Activated CD4-positive, alpha-beta memory T cell treated with anti-CD3 and anti-CD28 coated beads, Interleukin-2, amount 10 ng/mL, durations not matched to agents 7 days and 5 days (primary cell): ENCODE results near the gene DAAM2. TPM values are rescaled to one million over a fixed set of nuclear protein-coding genes. Genes with fewer than 3 reads are reported as not detected.

Source experiments
- CTCF ChIA-PET: fragments of 350-600 bp; sonication (Branson Sonifier 250); formaldehyde crosslinking; loops from one replicate; lab custom pipeline; 2021; ENCODE audit warnings: antibody characterized with exemption, inconsistent platforms; lab: Charles Lee
- POLR2A ChIA-PET: fragments of 350-600 bp; sonication (Branson Sonifier 250); formaldehyde crosslinking; loops from one replicate; lab custom pipeline; 2021; ENCODE audit warnings: antibody characterized with exemption; lab: Charles Lee
- DNase-seq: peaks from one replicate; pipeline ENCODE4 v3.0.0-alpha.2; 2020
- H3K27ac Mint-ChIP-seq: one replicate; pipeline ENCODE4 v1.8.0; 2021; ENCODE audit warnings: mild to moderate bottlenecking, mixed read lengths
- H3K27me3 Mint-ChIP-seq: one replicate; pipeline ENCODE4 v1.8.0; 2021; ENCODE audit warnings: mixed read lengths
- H3K36me3 Mint-ChIP-seq: one replicate; pipeline ENCODE4 v1.8.0; 2021; ENCODE audit warnings: low read depth, mixed read lengths
- H3K4me1 Mint-ChIP-seq: one replicate; pipeline ENCODE4 v1.8.0; 2021; ENCODE audit warnings: mixed read lengths
- H3K4me3 Mint-ChIP-seq: one replicate; pipeline ENCODE4 v1.8.0; 2021; ENCODE audit warnings: mild to moderate bottlenecking, mixed read lengths
- H3K9me3 Mint-ChIP-seq: one replicate; pipeline ENCODE4 v1.8.0; 2021; ENCODE audit warnings: mixed read lengths
- total RNA-seq, 2 experiments: library from RNA; stranded (reverse); gene quantifications; one replicate each; pipeline ENCODE4 v1.2.3, GENCODE V29; 2021

Gene DAAM2
- total RNA-seq, 2 experiments from 2014 or later, result not detected

DNA sequence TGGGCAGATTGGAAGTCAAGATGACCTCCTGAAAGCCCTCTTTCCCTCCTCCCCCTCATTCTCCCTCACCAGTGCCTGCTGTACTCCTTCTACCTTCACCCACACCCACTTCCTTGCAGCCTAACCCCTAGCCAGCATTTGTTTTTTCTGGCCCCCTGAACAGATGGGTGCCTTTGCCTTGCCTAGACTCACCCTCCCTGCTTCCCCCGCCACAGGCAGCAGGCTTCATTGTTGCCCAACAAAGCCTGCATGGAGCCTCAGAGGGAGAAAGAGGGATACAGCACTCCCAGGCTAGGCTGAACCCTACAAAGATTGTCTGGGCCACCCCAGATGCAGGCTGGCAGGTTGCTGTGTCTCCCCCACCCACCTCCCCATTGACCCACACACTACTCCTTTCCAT lies 139.4 kb downstream of the DAAM2 start:
- no peaks in the 10 kb centered on the region for H3K4me1 Mint-ChIP-seq
- H3K4me3 Mint-ChIP-seq, result no peak overlapping the region
- ChIA-PET POLR2A (no interaction called here), CTCF (no interaction called here)
- H3K27me3 Mint-ChIP-seq, result peaks cover 14% of the 10 kb centered on the region
- H3K36me3 Mint-ChIP-seq, result no peaks in the 10 kb centered on the region
- no peak for DNase-seq
- H3K27ac Mint-ChIP-seq, result no peak overlapping the region
- no peaks in the 10 kb centered on the region for H3K9me3 Mint-ChIP-seq

DNA sequence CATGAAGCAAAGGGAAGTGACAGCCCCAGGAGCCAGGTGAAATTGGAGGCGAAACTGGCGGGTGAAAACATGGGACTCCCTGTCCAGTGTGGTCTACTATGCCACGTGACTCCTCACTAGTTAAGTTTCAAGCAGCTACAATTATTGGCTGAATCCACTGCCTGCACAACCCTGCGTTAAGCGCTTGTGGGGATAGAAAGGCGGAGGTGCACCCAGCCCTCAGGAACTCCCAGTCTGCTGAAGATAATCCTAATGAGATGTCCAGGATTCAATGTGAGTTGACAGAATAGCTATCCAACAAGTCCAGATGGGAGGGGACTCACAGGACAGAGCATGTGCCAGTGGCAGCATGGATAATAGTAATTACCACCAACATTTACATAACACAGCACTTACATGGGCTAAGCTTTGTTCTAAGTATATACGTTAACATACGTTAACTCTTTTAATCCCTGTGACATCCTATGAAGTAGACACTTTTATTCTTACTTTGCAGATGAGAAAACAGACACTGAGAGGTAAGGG lies 140.3 kb downstream of the DAAM2 start:
- Mint-ChIP-seq H3K9me3 (no peaks in the 10 kb centered on the region), H3K36me3 (no peaks in the 10 kb centered on the region), H3K27ac (no peak overlapping the region), H3K27me3 (peaks cover 14% of the 10 kb centered on the region), H3K4me3 (no peak overlapping the region), H3K4me1 (no peaks in the 10 kb centered on the region)
- CTCF ChIA-PET, result no interaction called here
- DNase-seq, result no peak
- POLR2A ChIA-PET, result no interaction called here

DNA sequence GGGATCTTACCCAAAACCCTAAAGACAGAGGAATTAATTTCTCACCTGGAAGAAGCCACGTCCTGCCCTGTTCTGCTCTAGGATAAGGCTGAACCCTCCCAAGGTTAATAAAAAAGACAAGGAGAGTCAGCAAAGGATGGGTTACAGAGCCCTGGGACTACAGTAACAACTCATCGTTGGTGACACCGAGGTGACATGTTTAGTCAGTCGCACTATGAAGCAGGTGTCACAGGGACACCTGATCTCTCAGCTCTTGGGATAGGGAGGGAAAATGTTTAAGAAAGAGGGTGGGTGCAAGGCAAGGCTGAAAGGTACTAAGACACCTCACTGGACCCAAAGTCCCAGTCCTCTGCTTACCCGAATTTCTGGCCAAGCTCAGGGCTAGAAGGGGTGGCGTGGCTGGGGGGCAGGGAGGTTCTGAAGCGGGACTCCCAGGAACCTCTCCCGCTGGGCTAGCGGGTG lies 141.5 kb downstream of the DAAM2 start:
- peaks cover 14% of the 10 kb centered on the region for H3K27me3 Mint-ChIP-seq
- H3K36me3 Mint-ChIP-seq, result no peaks in the 10 kb centered on the region
- no peak overlapping the region for H3K27ac Mint-ChIP-seq
- ChIA-PET CTCF (no interaction called here), POLR2A (no interaction called here)
- H3K9me3 Mint-ChIP-seq, result no peaks in the 10 kb centered on the region
- DNase-seq, result no peak
- no peaks in the 10 kb centered on the region for H3K4me1 Mint-ChIP-seq
- H3K4me3 Mint-ChIP-seq, result no peak overlapping the region

DNA sequence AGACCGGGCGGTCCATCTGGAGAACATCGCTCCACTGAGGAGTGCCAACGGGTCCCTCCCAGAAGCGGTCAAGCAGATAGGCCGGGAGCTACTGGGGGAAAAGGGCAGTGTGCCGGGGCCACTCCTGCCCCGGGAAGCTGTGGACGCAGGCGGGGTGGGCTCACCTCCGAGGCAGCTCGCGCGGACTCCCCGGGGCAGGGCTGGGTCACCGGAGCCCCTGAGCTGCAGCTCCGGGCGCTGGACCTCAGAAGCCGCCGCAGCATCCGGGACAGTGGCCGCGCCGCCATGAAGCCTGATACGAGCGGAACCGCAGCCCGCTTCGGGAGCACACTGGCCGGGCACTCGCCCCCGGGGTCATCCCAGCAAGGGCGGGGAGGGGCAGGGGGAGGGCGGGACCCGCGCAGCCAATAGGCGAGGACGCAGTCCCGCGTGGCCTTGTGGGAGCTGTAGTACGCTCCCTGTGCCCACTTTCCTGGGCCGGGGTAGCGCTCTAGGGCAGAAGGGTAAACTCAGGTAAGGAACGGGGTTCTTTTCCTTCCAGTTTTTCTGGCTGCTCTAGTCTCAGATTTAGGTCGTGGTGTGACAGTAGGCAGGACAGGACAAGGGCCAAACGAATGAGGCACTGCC lies 142.1 kb downstream of the DAAM2 start, which contains the start of gene MOCS1:
Gene MOCS1, minus strand, starts transcription at position 332 of the 627 bp plus-strand sequence. Its CDS starts 45 bp downstream, at position 287.
- H3K27ac Mint-ChIP-seq, result no peak within 1 kb of the TSS
- no peak for DNase-seq
- H3K4me3 Mint-ChIP-seq, result no peak within 1 kb of the TSS
- H3K9me3 Mint-ChIP-seq, result no peaks in the 10 kb centered on the region
- POLR2A ChIA-PET, result no interaction called here
- CTCF ChIA-PET, result no interaction called here
- H3K27me3 Mint-ChIP-seq, result peaks cover 14% of the 10 kb centered on the region
- no peaks in the 10 kb centered on the region for H3K36me3 Mint-ChIP-seq
- no peaks in the 10 kb centered on the region for H3K4me1 Mint-ChIP-seq

DNA sequence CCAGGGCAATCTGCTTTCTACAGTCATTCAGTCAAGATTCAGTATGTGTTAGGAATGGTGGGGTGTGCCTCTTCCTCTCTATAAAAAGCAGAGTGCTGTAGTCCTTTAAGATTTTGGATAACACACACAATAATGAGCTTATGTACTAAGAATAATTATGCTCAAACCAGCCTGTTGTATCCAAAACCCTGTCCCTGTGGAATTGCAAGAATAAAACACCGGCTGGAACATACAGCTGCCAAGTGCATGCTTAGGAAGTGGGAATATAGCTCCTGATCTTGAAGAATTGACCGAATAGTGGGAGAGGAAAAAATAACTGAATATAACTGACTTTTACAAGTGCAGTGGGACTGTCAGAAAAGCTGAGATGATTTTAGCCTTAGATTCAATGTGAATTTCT lies 143.1 kb downstream of the DAAM2 start:
- DNase-seq, result no peak
- Mint-ChIP-seq H3K27ac (no peak overlapping the region), H3K4me1 (no peaks in the 10 kb centered on the region), H3K4me3 (no peak overlapping the region), H3K27me3 (peaks cover 14% of the 10 kb centered on the region), H3K9me3 (no peaks in the 10 kb centered on the region), H3K36me3 (no peaks in the 10 kb centered on the region)
- POLR2A ChIA-PET, result interaction anchor here (0.6 kb wide), 1 partner anchor 17 kb away, joined by 4 read pairs; no protein-coding TSS in a partner anchor
- CTCF ChIA-PET, result interaction anchor here (1.1 kb wide), 1 partner anchor 70 kb away, joined by 3 read pairs; no protein-coding TSS in a partner anchor

DNA sequence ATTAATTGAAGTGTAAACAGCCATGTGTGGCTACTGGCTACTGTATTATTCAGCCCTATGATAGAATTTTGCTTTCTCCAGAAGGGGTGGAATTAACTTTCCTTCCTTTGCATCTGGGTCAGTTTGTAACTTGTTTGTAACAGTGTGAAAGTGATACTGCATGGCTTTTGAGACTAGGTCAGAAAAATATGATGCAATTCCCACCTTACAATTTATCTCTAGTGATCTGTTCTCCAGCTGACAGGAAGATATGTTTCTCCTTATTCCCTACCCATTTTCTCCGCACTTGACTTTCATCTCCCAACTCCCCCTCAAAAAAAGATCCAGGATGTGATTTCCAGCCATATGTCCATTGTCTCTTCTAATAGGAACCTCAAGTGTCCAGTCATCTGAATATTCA lies 144.7 kb downstream of the DAAM2 start:
- ChIA-PET CTCF (no interaction called here), POLR2A (no interaction called here)
- Mint-ChIP-seq H3K4me1 (no peaks in the 10 kb centered on the region), H3K9me3 (no peaks in the 10 kb centered on the region), H3K4me3 (no peak overlapping the region), H3K27ac (no peak overlapping the region), H3K36me3 (no peaks in the 10 kb centered on the region), H3K27me3 (peaks cover 14% of the 10 kb centered on the region)
- DNase-seq, result no peak

DNA sequence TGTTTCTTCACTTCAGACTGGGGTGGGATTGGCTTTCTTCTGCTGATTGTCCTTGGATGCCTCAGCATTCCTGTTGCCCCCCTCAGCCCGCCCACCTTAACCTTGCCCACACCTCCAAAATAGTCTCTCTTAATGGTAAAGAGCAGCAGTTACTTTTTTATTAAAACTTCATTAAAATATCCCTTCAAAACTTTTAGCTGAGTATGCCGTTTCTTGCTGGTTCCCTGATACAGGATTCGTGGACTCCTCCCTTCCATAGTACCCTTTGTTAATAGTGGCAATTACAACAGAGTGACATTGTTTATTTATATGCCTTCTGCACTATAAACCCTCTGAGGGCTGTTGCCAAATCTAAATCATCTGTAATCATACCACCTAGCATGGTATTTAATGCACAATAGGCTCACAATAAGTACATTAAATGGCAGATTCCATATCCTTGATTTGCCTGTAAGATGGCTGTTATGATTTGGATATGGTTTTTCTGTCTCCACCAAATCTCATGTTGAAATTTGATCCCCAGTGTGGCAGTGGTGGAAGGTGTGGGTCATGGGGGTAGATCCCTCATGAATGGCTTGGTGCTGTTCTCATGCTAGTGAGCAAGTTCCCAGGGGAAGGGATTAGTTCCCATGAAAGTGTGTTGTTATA lies 145.6 kb downstream of the DAAM2 start:
- Mint-ChIP-seq H3K4me3 (no peak overlapping the region), H3K27ac (no peak overlapping the region), H3K9me3 (no peaks in the 10 kb centered on the region), H3K4me1 (no peaks in the 10 kb centered on the region), H3K36me3 (no peaks in the 10 kb centered on the region), H3K27me3 (peaks cover 14% of the 10 kb centered on the region)
- POLR2A ChIA-PET, result no interaction called here
- no peak for DNase-seq
- CTCF ChIA-PET, result no interaction called here

DNA sequence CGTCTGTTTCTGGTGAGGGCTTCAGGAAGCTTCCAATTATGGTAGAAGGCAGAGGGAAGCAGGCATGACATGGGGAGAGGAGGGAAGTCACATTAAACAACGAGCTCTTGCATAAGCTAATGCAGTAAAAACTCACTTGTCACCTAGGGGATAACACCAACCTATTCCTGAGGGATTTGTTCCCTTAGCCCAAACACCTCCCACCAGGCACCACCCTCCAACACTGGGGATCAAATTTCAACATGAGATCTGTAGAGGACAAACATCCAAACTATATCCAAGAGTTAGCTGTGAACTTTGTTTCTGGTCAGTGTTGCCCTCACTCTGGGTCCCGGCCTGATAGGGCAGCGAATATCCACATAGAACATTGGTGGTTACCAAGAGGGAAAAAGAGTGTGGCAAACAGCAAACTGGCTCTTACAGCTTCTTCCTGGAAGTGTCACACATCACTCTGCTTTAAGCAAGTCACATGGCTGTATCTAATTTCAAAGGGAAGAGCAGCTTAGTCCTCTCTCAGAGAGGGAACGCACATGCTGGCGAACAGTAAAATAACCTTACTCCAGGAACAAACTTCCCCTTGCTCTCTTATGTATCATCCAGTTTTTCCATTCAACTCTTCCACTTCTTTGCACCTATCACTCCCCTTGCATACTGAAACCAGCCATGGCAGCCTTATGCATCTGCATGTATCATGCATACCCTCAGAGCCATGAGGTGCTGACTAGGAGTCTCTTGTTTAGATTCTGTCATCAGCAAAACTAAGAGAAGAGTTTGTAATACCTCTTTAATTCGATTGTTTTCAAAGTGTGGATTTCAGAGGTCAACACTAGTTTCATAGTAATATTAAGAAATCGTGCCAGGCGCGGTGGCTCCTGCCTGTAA lies 146.8 kb downstream of the DAAM2 start:
- no peak for DNase-seq
- no peak overlapping the region for H3K27ac Mint-ChIP-seq
- H3K4me1 Mint-ChIP-seq, result no peaks in the 10 kb centered on the region
- H3K27me3 Mint-ChIP-seq, result peaks cover 6% of the 10 kb centered on the region
- H3K9me3 Mint-ChIP-seq, result no peaks in the 10 kb centered on the region
- H3K4me3 Mint-ChIP-seq, result no peak overlapping the region
- ChIA-PET POLR2A (no interaction called here), CTCF (no interaction called here)
- no peaks in the 10 kb centered on the region for H3K36me3 Mint-ChIP-seq

DNA sequence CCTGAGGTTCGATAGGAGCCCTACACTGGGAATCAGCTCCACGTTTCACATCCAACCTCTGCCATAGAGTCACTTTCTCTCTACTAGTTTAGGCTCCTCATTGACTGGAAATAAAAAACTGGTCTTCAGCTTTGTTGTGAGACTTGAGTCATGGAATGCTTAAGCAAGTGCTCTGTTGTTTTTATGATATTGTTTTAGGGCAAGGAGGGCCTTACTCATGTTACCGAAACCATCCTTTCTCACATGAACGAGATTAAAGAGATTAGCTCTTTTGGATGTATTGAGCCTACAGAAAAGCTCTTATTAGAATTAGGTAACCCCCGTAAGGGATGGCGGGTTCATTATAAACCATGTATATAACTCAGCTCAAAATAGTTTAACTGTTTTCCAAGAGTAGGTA lies 149.0 kb downstream of the DAAM2 start:
- POLR2A ChIA-PET, result no interaction called here
- Mint-ChIP-seq H3K4me1 (no peaks in the 10 kb centered on the region), H3K27me3 (no peaks in the 10 kb centered on the region), H3K27ac (no peak overlapping the region), H3K36me3 (no peaks in the 10 kb centered on the region), H3K9me3 (no peaks in the 10 kb centered on the region), H3K4me3 (no peak overlapping the region)
- CTCF ChIA-PET, result no interaction called here
- no peak for DNase-seq

DNA sequence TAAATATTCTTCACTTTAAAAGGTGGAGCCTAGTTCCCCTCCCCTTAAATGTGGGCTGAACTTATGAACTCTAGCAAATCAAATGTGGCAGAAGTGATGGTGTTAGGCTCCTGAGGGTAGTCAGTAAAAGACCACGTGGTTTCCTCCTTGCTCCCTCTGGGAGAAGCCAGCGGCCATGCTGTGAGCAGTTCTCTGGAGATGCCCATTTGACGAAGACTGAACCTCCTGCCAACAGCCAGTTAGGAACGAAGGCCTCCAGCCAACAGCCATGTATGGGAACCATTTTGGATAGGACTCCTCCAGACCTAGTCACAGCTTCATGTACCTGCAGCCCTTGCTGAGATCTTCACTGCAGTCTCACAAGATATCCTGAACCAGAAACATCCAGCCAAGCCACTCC lies 149.6 kb downstream of the DAAM2 start:
- H3K36me3 Mint-ChIP-seq, result no peaks in the 10 kb centered on the region
- no peak overlapping the region for H3K27ac Mint-ChIP-seq
- H3K27me3 Mint-ChIP-seq, result no peaks in the 10 kb centered on the region
- CTCF ChIA-PET, result no interaction called here
- H3K4me1 Mint-ChIP-seq, result no peaks in the 10 kb centered on the region
- no peak overlapping the region for H3K4me3 Mint-ChIP-seq
- H3K9me3 Mint-ChIP-seq, result no peaks in the 10 kb centered on the region
- DNase-seq, result no peak
- POLR2A ChIA-PET, result no interaction called here

DNA sequence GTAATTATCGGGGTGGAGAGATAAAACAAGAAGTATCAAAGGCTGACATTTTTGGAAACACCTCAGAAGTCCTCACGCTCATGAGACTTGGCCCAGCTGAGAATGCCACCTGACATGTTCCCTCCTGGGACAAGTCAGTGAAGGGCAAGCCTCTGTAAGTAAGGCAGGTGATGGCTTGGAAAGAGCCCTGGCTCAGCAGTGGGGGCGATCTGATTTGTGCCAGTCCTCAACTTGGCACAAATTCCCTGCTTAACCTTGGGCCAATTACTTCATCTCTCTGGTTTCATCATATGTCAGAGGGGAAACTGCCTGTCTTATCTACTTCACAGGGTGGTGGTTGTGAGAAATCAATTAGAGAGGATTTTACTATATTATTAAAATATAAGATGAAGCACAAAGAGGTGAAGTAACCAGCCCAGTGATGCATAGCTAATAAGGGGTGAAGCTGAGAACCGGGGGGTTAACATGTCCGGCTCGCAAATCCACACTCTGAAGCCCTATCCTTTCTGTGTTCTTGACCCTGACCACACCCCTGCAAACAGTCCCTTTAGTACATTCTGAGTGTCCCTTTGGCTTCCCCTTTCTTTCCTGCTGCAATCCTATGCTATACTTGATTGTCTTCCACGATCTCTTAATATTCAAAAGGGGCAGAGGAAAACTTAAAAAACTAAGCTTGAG lies 150.9 kb downstream of the DAAM2 start:
- no peak for DNase-seq
- Mint-ChIP-seq H3K4me1 (no peaks in the 10 kb centered on the region), H3K4me3 (no peak overlapping the region), H3K9me3 (no peaks in the 10 kb centered on the region), H3K27me3 (no peaks in the 10 kb centered on the region), H3K27ac (no peak overlapping the region), H3K36me3 (no peaks in the 10 kb centered on the region)
- CTCF ChIA-PET, result no interaction called here
- POLR2A ChIA-PET, result no interaction called here

DNA sequence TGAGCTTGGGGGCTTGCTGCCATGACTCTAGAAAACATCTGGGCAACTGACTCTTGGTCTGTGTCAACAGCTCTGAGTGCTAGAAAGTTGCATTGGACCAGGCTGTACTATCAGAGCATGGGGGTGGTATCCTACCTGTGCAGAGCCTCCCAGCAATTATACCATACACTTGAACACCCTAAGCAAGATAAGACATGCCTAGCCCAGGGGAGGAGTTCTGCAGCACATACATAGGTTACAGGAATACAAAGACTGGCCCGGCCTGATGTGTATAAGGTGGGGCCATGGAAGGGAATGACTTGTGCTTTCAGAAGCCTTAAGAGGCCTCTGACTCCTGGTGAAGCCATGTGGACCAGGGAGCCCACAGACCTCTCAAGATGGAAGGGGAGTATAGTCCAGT lies 153.4 kb downstream of the DAAM2 start:
- H3K36me3 Mint-ChIP-seq, result no peaks in the 10 kb centered on the region
- POLR2A ChIA-PET, result no interaction called here
- H3K9me3 Mint-ChIP-seq, result no peaks in the 10 kb centered on the region
- CTCF ChIA-PET, result no interaction called here
- DNase-seq, result no peak
- no peak overlapping the region for H3K4me3 Mint-ChIP-seq
- no peak overlapping the region for H3K27ac Mint-ChIP-seq
- H3K27me3 Mint-ChIP-seq, result no peaks in the 10 kb centered on the region
- no peaks in the 10 kb centered on the region for H3K4me1 Mint-ChIP-seq
